ENCODE data around the gene SLC24A3. TPM values are rescaled to one million over a fixed set of nuclear protein-coding genes. Genes with fewer than 3 reads are reported as not detected.

Gene SLC24A3
- total and polyA plus RNA-seq, 2 experiments from 2014 or later: 0.81 to 2.5 TPM

GRCh38 chr20:19407736-19408135, 195.3 kb downstream of the SLC24A3 start:
- Histone ChIP-seq H3K4me2 (no peak overlapping the region), H3K4me3 (no peak overlapping the region), H3K4me1 (ENCODE audit: insufficient read depth) (no peaks in the 10 kb centered on the region), H4K20me1 (replicated peaks; ENCODE audit: insufficient read depth) (no peaks in the 10 kb centered on the region), H3K27me3 (ENCODE audit: insufficient read depth) (no peaks in the 10 kb centered on the region), H3K79me2 (replicated peaks; ENCODE audit: insufficient read depth) (no peaks in the 10 kb centered on the region), H3K36me3 (ENCODE audit: insufficient read depth) (no peaks in the 10 kb centered on the region; the same call in 1 of the 2 replicates), H3K9me2 (ENCODE audit: insufficient read depth) (peaks cover 28% of the 10 kb centered on the region; the same call in 1 of the 2 replicates), H3F3A (replicated peaks; ENCODE audit: low read depth) (no peaks in the 10 kb centered on the region), H2AFZ (no peak overlapping the region), H3K27ac (ENCODE audit: low read depth) (no peak overlapping the region)
- ATAC-seq (no peak), DNase-seq (ENCODE audit: low spot score) (peak; percentile 11)
- no peak overlapping the region for H3K27ac Mint-ChIP-seq
- H3K36me3 Mint-ChIP-seq (ENCODE audit: low read depth): no peaks in the 10 kb centered on the region; the same call in 2 of the 3 replicates
- TF ChIP-seq ETS1 (IDR thresholded peaks at IDR 0.05): no peak
- no peak for TF ChIP-seq STAT1 (IDR thresholded peaks at IDR 0.05; ENCODE audit: unreplicated experiment)
- TF ChIP-seq CTCF (conservative IDR thresholded peaks at IDR 0.05; ENCODE audit: low read depth in 2 of 2): no peak
- TF ChIP-seq NANOG (IDR thresholded peaks at IDR 0.05; ENCODE audit: borderline replicate concordance): no peak
- TF ChIP-seq ZNF462 (CRISPR knock-in tag; IDR thresholded peaks at IDR 0.05): no peak
- no peak for TF ChIP-seq REST (IDR thresholded peaks at IDR 0.05; ENCODE audit: unreplicated experiment)
- TF ChIP-seq EZH2 (IDR thresholded peaks at IDR 0.05; ENCODE audit: low read depth, unreplicated experiment): no peak
- no peak for TF ChIP-seq JUNB (IDR thresholded peaks at IDR 0.05; ENCODE audit: unreplicated experiment)
- no peak for TF ChIP-seq CREB1 (CRISPR knock-in tag; IDR thresholded peaks at IDR 0.05; ENCODE audit: low read depth)
- no peak for TF ChIP-seq POLR2AphosphoS5 (IDR thresholded peaks at IDR 0.05; ENCODE audit: low read depth)
- no peak for TF ChIP-seq EZH2phosphoT487 (IDR thresholded peaks at IDR 0.05; ENCODE audit: unreplicated experiment)
- TF ChIP-seq ZNF114 (CRISPR knock-in tag; IDR thresholded peaks at IDR 0.05): no peak
- TF ChIP-seq ZNF331 (CRISPR knock-in tag; IDR thresholded peaks at IDR 0.05; ENCODE audit: low read depth): no peak
- H3K9me3 Mint-ChIP-seq: no peaks in the 10 kb centered on the region
- H3K4me3 Mint-ChIP-seq: no peak overlapping the region
- peaks cover 3% of the 10 kb centered on the region for H3K27me3 Mint-ChIP-seq (ENCODE audit: insufficient read depth, low read depth, poor library complexity)
- peaks cover 23% of the 10 kb centered on the region for H3K4me1 Mint-ChIP-seq
